SKM-1 treated with dmso at 0.1 percent for 144 hours (cell line): Measurements from ENCODE around the gene NEK3.
"Not testable (repeated sequence)": the region's sequence is repeated elsewhere in the genome, so short reads cannot be mapped to it uniquely, and the experiment has no call there.

Source experiments
- DNase-seq: peaks from one replicate; lab custom pipeline; 2025; ENCODE audit not compliant: unreplicated experiment; lab: John Stamatoyannopoulos, UW

The NEK3 gene, protein sequence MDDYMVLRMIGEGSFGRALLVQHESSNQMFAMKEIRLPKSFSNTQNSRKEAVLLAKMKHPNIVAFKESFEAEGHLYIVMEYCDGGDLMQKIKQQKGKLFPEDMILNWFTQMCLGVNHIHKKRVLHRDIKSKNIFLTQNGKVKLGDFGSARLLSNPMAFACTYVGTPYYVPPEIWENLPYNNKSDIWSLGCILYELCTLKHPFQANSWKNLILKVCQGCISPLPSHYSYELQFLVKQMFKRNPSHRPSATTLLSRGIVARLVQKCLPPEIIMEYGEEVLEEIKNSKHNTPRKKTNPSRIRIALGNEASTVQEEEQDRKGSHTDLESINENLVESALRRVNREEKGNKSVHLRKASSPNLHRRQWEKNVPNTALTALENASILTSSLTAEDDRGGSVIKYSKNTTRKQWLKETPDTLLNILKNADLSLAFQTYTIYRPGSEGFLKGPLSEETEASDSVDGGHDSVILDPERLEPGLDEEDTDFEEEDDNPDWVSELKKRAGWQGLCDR

DNA sequence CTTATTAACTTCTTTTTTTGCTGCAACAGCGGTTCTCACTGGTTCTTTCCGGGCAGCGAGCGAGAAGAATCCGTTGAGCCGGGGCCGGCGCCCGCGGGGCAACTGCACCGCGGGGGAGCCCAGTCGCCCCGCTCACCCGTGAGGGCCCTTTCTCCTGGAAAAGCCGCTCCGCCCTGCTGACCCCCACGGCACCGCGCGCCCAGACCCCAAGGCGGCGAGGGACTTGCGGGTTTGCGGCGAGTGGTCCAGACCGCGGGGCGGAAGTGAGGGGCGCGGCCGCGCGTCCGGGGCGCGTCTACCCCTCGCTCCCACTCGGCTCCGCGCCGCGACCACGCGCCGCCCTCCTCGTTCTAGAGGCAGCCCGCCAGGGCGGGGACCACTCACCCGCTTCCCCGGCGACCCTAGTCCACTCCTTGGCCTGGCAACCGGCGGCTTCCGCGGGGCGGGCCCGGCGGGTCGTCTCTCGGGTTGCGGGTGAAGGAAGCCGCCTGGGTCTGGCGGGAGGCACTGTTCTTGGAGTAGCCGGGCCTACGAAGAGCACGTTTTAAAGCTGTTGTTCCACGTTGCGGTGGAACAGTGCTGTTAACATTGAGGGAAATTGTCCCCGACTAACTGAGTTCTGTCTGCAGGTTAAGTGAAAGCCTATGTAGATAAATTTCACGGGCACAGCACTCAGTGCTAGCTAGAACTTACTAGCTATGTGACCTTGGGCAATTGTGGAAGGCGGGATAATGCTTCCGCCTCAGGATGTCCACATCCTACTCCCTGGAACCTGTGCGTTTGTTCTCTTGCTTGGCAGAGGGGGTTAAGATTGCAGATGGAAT lies at the start of gene NEK3:
TSS of gene NEK3 (minus strand) at position 439 of the 824 bp plus-strand sequence. CDS start 3,406 bp downstream, outside the sequence.
- peak; percentile 70 for DNase-seq

- DNase-seq = not testable (repeated sequence)
These were observed 49.0 kb upstream of the NEK3 start for GRCh38 chr13:52208384-52208783.

DNA sequence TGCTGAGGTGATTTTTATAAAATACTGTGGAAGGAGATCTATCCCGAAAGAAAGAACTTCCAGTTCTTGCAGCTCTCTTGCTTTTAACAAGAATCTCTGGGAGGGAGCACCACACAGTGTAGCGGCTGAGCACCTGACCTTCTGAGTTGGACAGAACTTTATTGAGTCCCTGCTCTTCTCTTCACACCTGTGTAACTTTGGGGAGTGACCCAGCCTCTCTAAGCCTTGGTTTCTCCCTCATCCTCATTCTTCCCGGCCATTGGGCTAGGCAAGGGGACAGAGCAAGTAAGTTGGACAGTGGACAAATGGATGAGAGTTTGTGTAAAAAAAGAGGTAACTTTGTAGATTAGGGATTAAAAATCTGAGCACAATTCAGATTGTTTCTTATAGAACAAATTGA lies 48.5 kb upstream of the NEK3 start:
- not testable (repeated sequence) for DNase-seq

DNA sequence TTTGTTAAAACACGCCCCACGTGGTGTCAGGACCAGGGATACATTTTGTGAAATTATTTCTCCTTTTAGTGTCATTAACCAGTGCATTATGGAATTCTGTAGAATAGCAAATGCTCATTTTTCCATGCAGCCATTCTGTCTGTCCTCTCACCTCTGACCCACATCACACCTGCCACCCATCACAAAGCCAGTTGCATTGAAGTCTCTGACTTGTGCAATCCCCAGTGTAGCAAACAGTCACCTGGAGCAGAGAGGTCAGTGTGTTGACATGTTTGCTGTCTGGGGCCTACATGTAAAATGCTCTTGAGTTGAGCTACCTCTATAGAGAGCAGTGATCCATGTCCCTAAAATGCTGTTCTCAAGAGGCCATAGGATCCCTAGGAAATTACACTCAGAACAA lies 47.9 kb upstream of the NEK3 start:
- DNase-seq = not testable (repeated sequence)

DNA sequence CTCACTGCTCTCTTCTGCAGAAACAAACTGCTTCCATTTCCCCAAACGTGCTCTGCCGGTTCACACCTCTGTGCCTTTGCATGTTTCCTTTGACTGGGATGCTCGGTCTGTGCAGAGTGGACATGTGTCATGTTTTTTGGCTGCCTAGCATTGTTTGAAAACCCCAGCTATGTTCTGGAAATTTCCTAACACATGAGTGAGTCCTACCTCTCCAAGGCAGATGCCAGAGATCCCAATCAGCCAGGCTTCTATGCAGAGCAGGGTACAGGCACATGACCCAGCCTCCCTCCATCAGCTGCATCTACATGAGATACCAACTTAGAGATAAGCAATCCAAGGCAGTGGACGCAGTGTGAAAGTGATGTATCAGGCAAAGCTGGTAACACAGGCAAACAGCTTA lies 45.1 kb upstream of the NEK3 start:
- not testable (repeated sequence) for DNase-seq

DNA sequence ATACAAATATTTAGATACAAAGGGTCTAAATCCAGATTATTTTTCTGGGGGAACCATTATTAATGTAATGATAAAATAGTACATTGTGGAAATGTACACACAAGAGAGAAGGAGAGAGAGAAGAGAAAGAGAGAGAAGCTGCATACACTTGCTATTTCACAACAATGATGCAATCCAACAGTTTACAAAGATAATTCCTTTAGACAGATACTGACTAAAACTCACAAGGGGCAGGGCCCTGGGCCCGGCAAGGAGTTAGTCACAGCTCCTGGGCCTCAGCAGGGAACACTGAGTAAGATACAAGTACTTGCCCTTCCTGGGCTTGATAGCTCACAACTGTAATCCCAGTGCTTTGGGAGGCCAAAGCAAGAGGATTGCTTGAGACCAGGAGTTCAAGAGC lies 44.5 kb upstream of the NEK3 start:
- peak; percentile 77 for DNase-seq

DNA sequence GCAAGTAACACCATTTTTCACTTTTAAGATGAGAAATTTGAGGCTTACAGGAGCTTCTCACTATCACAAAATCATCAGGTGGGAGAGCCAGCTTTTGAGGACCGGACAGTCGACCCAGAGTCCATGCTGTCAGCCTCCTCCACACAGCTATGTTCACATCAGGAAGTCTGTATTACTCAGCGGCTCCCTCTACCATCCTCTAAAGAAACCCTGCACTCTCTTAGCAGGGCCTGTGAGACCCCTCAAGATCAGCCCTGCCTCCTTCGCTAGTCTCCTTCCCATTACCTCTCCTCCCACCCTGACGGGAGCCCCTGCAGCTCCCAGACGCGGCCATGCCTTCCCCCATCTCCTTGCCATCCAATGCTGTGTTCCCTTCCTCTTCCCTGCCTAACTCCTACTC lies 43.1 kb upstream of the NEK3 start:
- DNase-seq = peak; percentile 1

GRCh38 chr13:52201439-52202193 lies 42.2 kb upstream of the NEK3 start:
- peak; percentile 34 for DNase-seq

GRCh38 chr13:52195401-52195837 lies 36.0 kb upstream of the NEK3 start:
- DNase-seq = peak; percentile 64

GRCh38 chr13:52194184-52194868 lies 34.9 kb upstream of the NEK3 start:
- peak; percentile 80 for DNase-seq

GRCh38 chr13:52193587-52194183 lies 34.3 kb upstream of the NEK3 start:
- DNase-seq = not testable (repeated sequence)

GRCh38 chr13:52187424-52188187 lies 28.2 kb upstream of the NEK3 start:
- not testable (repeated sequence) for DNase-seq

- no peak for DNase-seq
These were observed 27.6 kb upstream of the NEK3 start for GRCh38 chr13:52187029-52187423.

GRCh38 chr13:52181316-52181954 lies 22.0 kb upstream of the NEK3 start:
- DNase-seq = not testable (repeated sequence)

DNA sequence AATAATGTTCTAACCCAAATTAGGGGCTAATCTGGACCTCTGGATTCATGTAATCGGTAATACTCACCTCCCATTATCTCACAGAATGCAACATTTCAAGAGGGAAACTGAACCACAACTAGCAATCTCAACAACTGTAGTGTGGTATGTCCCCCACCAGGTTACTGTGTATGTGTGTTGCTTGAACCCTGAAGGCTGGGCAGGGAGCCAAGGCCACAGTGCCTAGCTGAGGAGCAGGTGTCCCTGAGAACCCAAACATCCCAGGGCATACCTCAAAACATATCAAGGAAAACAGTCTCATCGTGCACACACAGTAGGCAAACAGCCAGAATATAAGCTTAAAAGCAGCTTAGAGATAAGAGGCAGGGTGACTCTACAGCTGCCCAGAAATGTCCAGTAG lies 20.5 kb upstream of the NEK3 start:
- DNase-seq = no peak

GRCh38 chr13:52177276-52177675 lies 17.9 kb upstream of the NEK3 start:
- DNase-seq = no peak

- peak; percentile 61 for DNase-seq
These were observed 14.6 kb upstream of the NEK3 start for GRCh38 chr13:52173970-52174369.

DNA sequence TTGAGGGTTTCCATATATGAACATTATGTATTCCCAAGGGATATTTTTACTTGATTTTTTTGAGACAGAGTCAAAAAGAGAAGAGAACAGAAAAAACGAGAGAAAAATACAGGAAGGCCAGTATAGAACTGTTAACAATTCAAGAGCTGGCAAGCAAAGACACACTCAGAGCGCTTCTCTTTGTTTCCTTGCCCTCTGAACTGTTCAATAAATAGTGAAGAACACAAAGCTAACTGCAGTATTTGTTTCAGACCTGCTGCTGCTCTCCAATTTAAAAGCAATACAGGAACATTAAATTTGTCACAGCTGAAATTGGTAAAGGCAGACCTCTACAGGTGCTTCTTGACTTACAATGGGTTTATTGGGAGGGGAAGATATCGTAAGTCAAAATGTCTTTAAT lies 14.0 kb upstream of the NEK3 start:
- DNase-seq = no peak

- DNase-seq = not testable (repeated sequence)
These were observed 12.3 kb upstream of the NEK3 start for GRCh38 chr13:52171686-52172085.
